ENCODE results near the gene MAP2K3.
"Not testable (repeated sequence)": the region's sequence is repeated elsewhere in the genome, so short reads cannot be mapped to it uniquely, and the experiment has no call there.

The MAP2K3 gene

DNA sequence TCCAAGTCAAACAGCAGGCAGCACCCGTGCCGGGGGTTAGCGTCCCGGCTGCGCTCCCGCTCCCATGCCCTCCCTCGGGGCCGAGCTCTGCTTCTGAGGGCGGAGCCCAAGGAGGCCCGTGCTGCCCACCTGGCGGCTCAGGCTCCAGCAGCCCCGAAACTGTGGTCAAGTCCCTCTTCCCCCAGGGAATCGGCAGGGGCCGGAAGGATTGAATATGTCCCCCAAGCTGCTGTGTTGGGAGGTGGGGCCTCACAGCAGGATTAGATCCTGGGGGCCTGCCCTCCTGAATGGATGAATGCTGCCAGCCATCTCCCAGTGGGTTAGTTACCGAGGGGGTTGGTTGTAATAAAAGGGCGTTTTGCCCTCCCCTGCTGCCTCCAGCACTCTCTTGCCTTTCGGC, 33.9 kb downstream of the MAP2K3 start:
- H3K9me3 ChIP-seq (ENCODE audit: low read depth, low read length): no peaks in the 10 kb centered on the region
- no peak overlapping the region for H3K4me3 ChIP-seq
- TF ChIP-seq EZH2 (IDR thresholded peaks at IDR 0.05) (no peak), POLR2AphosphoS5 (IDR thresholded peaks at IDR 0.05; ENCODE audit: borderline replicate concordance, low read depth, low read length) (no peak), FOXP2 (optimal IDR thresholded peaks at IDR 0.05; ENCODE audit: control extremely low read depth, extremely low read length, insufficient read depth) (no peak)
- H3K27ac ChIP-seq: no peak overlapping the region
- no peak for DNase-seq (ENCODE audit: low read depth, low spot score)
- no peaks in the 10 kb centered on the region for H3K36me3 ChIP-seq (ENCODE audit: insufficient read depth, low read length)
- H3K9ac ChIP-seq (ENCODE audit: insufficient read length): no peak overlapping the region

DNA sequence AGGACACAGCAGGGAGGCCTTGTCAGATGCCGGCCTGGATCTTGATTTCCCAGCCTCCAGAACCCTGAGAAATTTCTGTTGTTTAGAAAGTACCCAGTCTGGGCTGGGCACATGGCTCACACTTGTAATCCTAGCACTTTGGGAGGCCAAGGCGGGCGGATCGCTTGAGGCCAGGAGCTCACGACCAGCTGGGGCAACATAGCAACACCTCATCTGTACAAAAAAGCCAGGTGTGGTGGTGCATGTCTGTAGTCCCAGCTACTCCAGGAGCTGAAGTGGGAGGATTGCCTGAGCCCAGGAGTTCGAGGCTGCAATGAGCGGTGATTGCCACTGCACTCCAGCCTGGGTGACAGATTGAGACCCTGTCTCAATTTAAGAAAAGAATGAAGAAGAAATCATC, 34.3 kb downstream of the MAP2K3 start:
- not testable (repeated sequence) for H3K9ac ChIP-seq (ENCODE audit: insufficient read length); H3K36me3 ChIP-seq (ENCODE audit: insufficient read depth, low read length); DNase-seq (ENCODE audit: low read depth, low spot score); H3K9me3 ChIP-seq (ENCODE audit: low read depth, low read length); H3K4me3 ChIP-seq; H3K27ac ChIP-seq

DNA sequence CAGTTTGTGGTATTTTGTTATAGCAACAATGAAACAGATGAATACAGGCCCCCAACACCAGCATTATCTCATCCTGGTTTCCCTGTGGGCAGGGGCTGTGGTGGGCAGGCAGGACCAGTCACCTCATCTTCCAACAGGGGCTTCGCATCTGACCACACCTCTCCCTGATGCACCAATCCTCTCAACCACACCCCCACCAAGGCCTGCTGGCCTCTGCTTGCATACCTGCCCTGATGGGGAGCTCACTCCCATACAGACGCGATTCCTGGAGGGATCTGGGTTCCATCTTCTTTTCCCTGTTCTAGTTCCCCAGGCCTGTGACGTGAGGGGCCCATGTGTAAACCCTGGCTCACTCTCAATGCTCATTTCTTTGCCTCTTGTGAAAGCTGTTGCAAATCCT, 34.7 kb downstream of the MAP2K3 start:
- not testable (repeated sequence) for H3K9ac ChIP-seq (ENCODE audit: insufficient read length); H3K9me3 ChIP-seq (ENCODE audit: low read depth, low read length); H3K4me3 ChIP-seq; H3K36me3 ChIP-seq (ENCODE audit: insufficient read depth, low read length); H3K27ac ChIP-seq; DNase-seq (ENCODE audit: low read depth, low spot score)

DNA sequence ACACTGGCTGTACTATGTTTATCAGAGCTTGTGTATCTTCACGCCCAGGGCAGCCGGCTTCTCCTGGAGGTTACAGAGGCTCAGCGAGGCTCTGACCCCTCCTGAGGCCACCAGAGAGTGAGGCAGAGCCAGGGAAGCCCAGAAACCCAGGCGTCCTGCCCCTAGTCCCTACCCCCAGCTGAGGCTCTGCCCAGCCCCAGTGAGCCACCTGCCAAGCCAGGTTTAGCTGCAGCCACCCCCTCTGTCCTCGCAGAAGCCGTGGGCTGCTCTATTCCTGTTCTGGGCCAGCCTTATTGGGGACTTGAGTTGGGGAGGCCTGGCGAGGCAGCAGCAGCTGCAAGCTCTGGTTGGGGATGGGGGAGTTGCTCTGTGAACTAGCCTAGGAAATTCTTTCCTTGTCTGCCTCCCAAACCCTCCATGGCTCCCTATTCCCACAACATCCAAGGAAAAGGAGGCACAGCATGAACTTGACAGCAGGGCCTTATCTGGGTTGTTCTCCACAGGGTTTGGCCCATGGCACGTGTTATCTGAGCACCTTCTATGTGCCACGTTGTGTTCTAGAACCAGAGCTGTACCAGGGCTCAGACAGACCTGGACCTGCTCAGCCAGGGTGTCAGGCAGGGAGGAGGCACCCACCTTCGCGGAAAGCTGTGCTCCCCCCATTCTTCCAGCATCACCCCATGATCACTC, 35.3 kb downstream of the MAP2K3 start:
- not testable (repeated sequence) for H3K9ac ChIP-seq (ENCODE audit: insufficient read length)

DNA sequence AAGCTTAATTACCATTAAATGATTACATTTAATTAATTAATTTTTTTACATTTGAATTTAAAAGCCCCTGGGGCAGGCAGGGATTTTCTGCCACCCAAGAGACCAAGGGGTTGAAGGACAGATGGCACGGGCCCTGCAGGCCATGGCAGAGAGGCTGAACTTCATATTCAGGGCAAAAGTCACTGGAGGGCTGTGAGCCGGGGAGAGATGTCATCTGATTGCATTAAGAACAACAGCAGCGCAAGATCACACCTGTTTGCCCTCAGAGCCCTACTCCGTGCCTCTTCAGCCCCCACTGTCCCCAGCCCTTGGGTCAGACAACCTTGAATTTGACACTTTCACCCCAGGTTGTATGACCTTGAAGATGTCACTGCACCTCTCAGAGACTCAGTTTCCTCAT, 35.9 kb downstream of the MAP2K3 start:
- DNase-seq (ENCODE audit: low read depth, low spot score); H3K9me3 ChIP-seq (ENCODE audit: low read depth, low read length); H3K4me3 ChIP-seq; H3K9ac ChIP-seq (ENCODE audit: insufficient read length); H3K36me3 ChIP-seq (ENCODE audit: insufficient read depth, low read length); H3K27ac ChIP-seq: not testable (repeated sequence)

More for the DNA sequence above, 35.3 kb downstream of the MAP2K3 start:
- not testable (repeated sequence) for H3K4me3 ChIP-seq; H3K9me3 ChIP-seq (ENCODE audit: low read depth, low read length); H3K27ac ChIP-seq; H3K36me3 ChIP-seq (ENCODE audit: insufficient read depth, low read length); DNase-seq (ENCODE audit: low read depth, low spot score)

DNA sequence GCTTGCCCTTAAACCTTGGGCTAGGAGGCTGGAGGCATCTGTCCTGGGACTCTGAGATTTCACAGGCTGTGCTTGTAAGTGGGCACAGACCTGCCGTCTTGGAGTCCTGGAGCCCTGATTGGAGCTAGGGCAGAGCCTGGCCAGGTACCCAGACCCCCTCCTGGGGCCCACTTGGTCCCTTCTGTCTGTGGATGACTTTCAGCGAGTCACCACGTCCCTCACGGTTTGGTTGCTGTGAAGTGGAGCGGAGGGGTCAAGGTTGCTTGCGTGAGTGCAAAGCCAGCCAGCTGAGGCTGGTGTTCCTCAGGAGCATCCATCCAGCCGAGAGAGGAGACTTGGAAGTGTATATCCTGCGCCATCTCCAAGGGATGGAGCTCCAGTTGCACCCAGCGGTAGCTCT, 36.5 kb downstream of the MAP2K3 start:
- H3K4me3 ChIP-seq; H3K9me3 ChIP-seq (ENCODE audit: low read depth, low read length); DNase-seq (ENCODE audit: low read depth, low spot score); H3K27ac ChIP-seq; H3K9ac ChIP-seq (ENCODE audit: insufficient read length); H3K36me3 ChIP-seq (ENCODE audit: insufficient read depth, low read length): not testable (repeated sequence)

DNA sequence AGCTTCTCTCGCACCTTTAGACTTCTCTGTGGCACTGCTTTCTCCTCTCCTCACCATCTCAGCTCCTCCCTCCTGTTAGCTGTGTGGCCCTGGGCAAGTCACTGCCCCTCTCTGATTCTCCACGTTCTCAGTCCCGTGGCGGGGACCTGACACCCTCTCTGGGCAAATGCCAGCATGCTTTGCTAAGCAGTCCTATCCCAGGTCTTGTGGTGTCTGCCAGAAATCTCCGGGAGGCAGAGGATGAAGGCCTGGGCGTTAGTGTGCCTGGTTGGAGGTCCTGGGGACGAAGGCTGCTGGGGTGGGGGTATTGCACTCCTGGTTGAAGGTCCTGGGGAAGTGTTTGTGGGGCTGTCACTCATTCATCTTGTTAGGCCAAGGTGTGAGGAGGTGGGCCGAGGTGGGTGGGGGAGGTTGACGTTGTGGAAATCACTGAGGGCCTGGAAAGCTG, 37.3 kb downstream of the MAP2K3 start:
- H3K27ac ChIP-seq; DNase-seq (ENCODE audit: low read depth, low spot score); H3K4me3 ChIP-seq; H3K36me3 ChIP-seq (ENCODE audit: insufficient read depth, low read length); H3K9me3 ChIP-seq (ENCODE audit: low read depth, low read length); H3K9ac ChIP-seq (ENCODE audit: insufficient read length): not testable (repeated sequence)

DNA sequence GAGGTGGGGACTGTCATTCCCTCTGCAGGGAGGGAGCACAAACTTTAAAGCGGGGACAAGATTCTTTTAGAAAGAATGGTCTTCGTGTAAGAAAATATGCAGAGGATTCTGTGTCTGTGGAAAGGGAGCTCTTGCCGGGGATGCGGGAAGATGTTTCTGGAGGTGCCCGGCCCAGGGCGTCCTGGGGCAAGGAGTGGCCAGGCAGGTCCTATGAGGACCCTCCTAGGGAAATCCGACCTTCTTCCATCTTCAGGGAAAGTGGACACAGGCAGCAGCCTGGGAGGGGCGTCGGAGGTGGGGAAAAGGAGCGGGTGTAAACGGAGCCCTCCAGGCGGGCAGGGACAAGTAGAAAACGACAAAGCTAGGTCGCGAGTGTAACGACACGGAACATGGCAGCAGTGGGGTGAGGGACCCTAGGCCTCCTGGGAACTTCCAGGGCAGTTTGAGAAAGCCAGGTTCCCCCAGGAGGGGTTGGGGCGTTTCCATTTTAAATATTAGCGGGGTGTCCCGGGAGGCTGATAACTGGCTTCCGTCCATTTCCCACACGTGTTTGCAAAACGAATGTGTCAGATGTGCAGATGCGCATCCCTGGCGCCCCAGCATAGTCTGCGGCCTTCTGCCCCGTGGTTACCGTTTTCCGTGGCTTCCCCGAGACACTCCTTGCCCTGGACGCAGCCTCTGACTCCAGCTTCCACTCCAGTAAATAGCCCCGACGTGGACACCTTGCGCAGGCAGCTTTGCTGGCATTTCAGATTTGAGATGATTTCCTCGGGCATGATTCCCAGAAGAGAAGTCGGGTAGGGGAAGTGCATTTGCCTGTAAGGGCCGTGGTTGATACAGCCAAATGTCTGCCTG, 39.0 kb downstream of the MAP2K3 start:
- not testable (repeated sequence) for DNase-seq (ENCODE audit: low read depth, low spot score); H3K36me3 ChIP-seq (ENCODE audit: insufficient read depth, low read length); H3K9me3 ChIP-seq (ENCODE audit: low read depth, low read length); H3K27ac ChIP-seq; H3K9ac ChIP-seq (ENCODE audit: insufficient read length)
- peak overlapping the region; percentile 80 for H3K4me3 ChIP-seq

DNA sequence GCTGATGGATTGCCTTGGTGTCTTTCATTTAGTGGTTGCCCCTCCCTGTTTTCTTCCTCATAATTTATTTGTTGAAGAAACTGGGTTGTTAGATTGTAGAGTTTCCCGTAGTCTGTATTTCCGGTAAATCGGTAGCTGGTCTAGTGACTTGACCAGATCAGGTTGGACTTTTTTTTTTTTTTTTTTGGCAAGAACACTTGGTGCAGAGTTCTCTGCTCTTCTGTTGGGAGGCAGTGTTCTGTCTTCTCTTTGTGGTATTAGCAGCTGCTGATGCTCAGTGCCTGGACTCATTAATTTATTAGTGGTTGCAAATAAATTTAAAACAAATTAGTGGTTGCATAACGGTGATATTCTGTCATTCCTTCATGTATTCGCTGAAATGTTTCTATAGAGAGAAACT, 40.2 kb downstream of the MAP2K3 start:
- H3K36me3 ChIP-seq (ENCODE audit: insufficient read depth, low read length); H3K9ac ChIP-seq (ENCODE audit: insufficient read length); H3K9me3 ChIP-seq (ENCODE audit: low read depth, low read length); H3K27ac ChIP-seq; H3K4me3 ChIP-seq; DNase-seq (ENCODE audit: low read depth, low spot score): not testable (repeated sequence)

DNA sequence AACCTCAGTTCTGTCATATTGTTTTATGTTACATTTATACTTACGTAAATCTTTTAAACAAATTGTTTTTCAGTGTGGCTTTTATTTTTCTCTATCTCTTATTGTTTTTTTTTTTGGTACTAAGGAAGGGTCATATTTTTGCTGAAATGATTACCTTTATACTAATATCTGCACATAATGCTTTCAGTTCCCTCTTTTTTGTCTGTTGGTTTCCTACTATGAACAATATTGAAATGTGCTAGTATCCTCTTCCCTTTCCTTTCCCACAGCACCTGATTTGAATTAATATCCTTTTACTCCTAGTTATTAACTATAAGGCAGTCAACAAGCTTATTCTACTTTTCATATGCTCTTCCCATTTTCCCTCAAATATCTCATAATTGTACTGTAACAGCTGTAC, 43.4 kb downstream of the MAP2K3 start:
- not testable (repeated sequence) for H3K36me3 ChIP-seq (ENCODE audit: insufficient read depth, low read length); H3K9ac ChIP-seq (ENCODE audit: insufficient read length); DNase-seq (ENCODE audit: low read depth, low spot score); H3K27ac ChIP-seq; H3K4me3 ChIP-seq; H3K9me3 ChIP-seq (ENCODE audit: low read depth, low read length)

DNA sequence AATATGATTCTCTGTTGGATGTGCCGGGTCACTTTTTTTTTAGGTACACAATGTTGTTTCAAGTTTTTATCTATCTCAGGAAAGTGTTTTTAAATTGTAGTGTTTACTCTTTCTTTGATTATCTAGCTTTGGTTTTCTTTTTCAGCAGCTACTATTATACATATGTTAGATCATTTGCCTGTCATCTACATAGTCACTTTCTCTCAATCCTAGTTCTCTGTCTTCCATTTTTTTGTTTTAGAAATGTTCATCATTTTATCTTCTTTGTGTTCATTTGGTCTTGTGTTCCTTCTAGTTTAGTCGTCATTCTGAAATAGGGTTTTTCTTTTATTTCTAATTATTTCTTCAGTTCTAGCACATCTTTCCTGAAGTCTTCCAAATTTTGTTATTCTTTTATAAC, 44.3 kb downstream of the MAP2K3 start:
- H3K9me3 ChIP-seq (ENCODE audit: low read depth, low read length); H3K36me3 ChIP-seq (ENCODE audit: insufficient read depth, low read length); H3K4me3 ChIP-seq; H3K9ac ChIP-seq (ENCODE audit: insufficient read length); DNase-seq (ENCODE audit: low read depth, low spot score); H3K27ac ChIP-seq: not testable (repeated sequence)
